Fibroblast of lung (primary cell): ENCODE measurements around the gene SRRM2.

Experiments used
- CTCF ChIP-seq, 2 donors: IDR thresholded peaks in 1 of 2; conservative IDR thresholded peaks in 1 of 2; 1 replicate in 1 of 2; 2 replicates in 1 of 2; pipeline ENCODE4 v1.5.1; 2011 to 2012; ENCODE audit warnings: low read length in 2 of 2, control low read depth in 1 of 2, inconsistent platforms in 1 of 2, low read depth in 1 of 2, mild to moderate bottlenecking in 1 of 2
- EZH2 ChIP-seq: IDR thresholded peaks from 2 replicates; pipeline ENCODE4 v1.5.1; 2012; ENCODE audit warnings: low read length, control low read depth, mild to moderate bottlenecking; ENCODE audit errors: missing control alignments

DNA sequence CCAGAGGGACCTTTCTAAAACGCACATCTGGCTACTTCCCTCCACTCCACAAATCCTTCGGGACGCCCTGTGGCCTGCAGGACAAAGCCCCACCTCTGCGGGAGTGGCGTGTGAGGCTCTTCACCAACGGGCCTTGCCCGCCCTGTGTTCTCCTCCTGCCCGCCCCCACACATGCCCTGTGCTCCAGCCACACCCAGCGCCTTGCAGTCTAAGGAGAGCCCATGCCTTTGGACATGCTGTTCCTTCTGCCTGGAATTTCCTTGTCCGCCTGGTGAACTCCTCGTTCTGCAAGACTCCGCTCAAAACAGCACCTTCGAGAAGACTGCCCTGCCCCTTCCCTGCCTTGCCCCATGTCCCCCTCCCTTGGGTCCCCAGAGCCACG lies 17.2 kb downstream of the SRRM2 start:
- TF ChIP-seq CTCF (conservative IDR thresholded peaks at IDR 0.05 in 1 of 2, IDR thresholded peaks at IDR 0.05 in 1 of 2; ENCODE audit: low read depth in 1 of 2, low read length in 2 of 2) (no peak), EZH2 (no peak)
